ENCODE results near the gene ATAD3B.
"Not testable (repeated sequence)": the region's sequence is repeated elsewhere in the genome, so short reads cannot be mapped to it uniquely, and the experiment has no call there.

ATAD3B gene

GRCh38 chr1:1433804-1434130, 37.8 kb upstream of the ATAD3B start:
- no peak for DNase-seq (ENCODE audit: low spot score)

GRCh38 chr1:1434131-1434823, 37.3 kb upstream of the ATAD3B start:
- DNase-seq (ENCODE audit: low spot score): peak; percentile 33

- DNase-seq (ENCODE audit: low spot score): no peak
Measured at GRCh38 chr1:1434824-1435105, 36.8 kb upstream of the ATAD3B start.

- peak; percentile 97 for DNase-seq (ENCODE audit: low spot score)
Measured at GRCh38 chr1:1435106-1435903, 36.3 kb upstream of the ATAD3B start, which contains the start of gene VWA1. Gene VWA1 (plus strand): TSS chr1:1435690. CDS start chr1:1435749, 59 bp downstream.

GRCh38 chr1:1435911-1436629, 35.5 kb upstream of the ATAD3B start:
- no peak for DNase-seq (ENCODE audit: low spot score)

GRCh38 chr1:1436630-1437032, 34.9 kb upstream of the ATAD3B start:
- no peak for DNase-seq (ENCODE audit: low spot score)

- no peak for DNase-seq (ENCODE audit: low spot score)
Measured at GRCh38 chr1:1437033-1437903, 34.3 kb upstream of the ATAD3B start.

GRCh38 chr1:1437904-1438376, 33.6 kb upstream of the ATAD3B start:
- DNase-seq (ENCODE audit: low spot score): no peak

GRCh38 chr1:1438531-1439381, 32.8 kb upstream of the ATAD3B start:
- no peak for DNase-seq (ENCODE audit: low spot score)

- no peak for DNase-seq (ENCODE audit: low spot score)
Measured at GRCh38 chr1:1439546-1440261, 31.9 kb upstream of the ATAD3B start.

- no peak for DNase-seq (ENCODE audit: low spot score)
Measured at GRCh38 chr1:1440262-1441001, 31.1 kb upstream of the ATAD3B start.

GRCh38 chr1:1441002-1441888, 30.3 kb upstream of the ATAD3B start:
- DNase-seq (ENCODE audit: low spot score): peak; percentile 91

- DNase-seq (ENCODE audit: low spot score): no peak
Measured at GRCh38 chr1:1442069-1442770, 29.3 kb upstream of the ATAD3B start.

- not testable (repeated sequence) for DNase-seq (ENCODE audit: low spot score)
Measured at GRCh38 chr1:1446631-1447030, 24.9 kb upstream of the ATAD3B start.

GRCh38 chr1:1449099-1449739, 22.3 kb upstream of the ATAD3B start, which contains the start of gene ATAD3C:
Gene ATAD3C (plus strand): TSS chr1:1449689. CDS start chr1:1450684, 995 bp downstream.
- DNase-seq (ENCODE audit: low spot score): no peak

- DNase-seq (ENCODE audit: low spot score): not testable (repeated sequence)
Measured at GRCh38 chr1:1450616-1451015, 20.9 kb upstream of the ATAD3B start.

GRCh38 chr1:1451696-1452364, 19.7 kb upstream of the ATAD3B start:
- DNase-seq (ENCODE audit: low spot score): no peak

Measured in D341Med (cell line).